MCF 10A (cell line): ENCODE results near the gene OBI1. TPM values are rescaled to one million over a fixed set of nuclear protein-coding genes. Genes with fewer than 3 reads are reported as not detected.

ENCODE experiments used
- Bru-seq: library from RNA; stranded (reverse); fragments of 400-500 nt; gene quantifications from one replicate; lab custom pipeline; 2021; lab: Mats Ljungman, UMichigan
- BruChase-seq, 2 experiments: library from RNA; stranded (reverse); fragments of 400-500 nt; gene quantifications; one replicate each; lab custom pipeline; 2021; lab: Mats Ljungman, UMichigan
- BruUV-seq: library from RNA; stranded (reverse); fragments of 400-500 nt; replicated peaks from 2 replicates; lab custom pipeline; 2021; lab: Mats Ljungman, UMichigan
- CTCF ChIA-PET: fragments of 300-600 bp; sonication (Branson Sonifier 250); formaldehyde crosslinking; extraction: SDS; loops from one replicate; lab custom pipeline; 2021; ENCODE audit warnings: antibody characterized with exemption, inconsistent platforms; lab: Yijun Ruan, JAX
- POLR2A ChIA-PET: fragments of 300-600, 350-650 bp; sonication (Branson Sonifier 250); formaldehyde crosslinking; extraction: SDS; loops from one replicate; lab custom pipeline; 2020; ENCODE audit warnings: antibody characterized with exemption, inconsistent platforms; lab: Yijun Ruan, JAX
- DNase-seq: peaks from one replicate; pipeline ENCODE4 v3.0.0-alpha.2; 2018; ENCODE audit not compliant: unreplicated experiment
- H3K27ac Mint-ChIP-seq: one replicate; pipeline ENCODE4 v1.8.0; 2022; ENCODE audit warnings: mild to moderate bottlenecking, low read depth, mixed read lengths; ENCODE audit not compliant: unreplicated experiment
- H3K27me3 Mint-ChIP-seq: one replicate; pipeline ENCODE4 v1.8.0; 2022; ENCODE audit warnings: mixed read lengths; ENCODE audit not compliant: insufficient read depth, unreplicated experiment
- H3K36me3 Mint-ChIP-seq: one replicate; pipeline ENCODE4 v1.8.0; 2022; ENCODE audit warnings: mild to moderate bottlenecking, moderate library complexity, mixed read lengths; ENCODE audit not compliant: insufficient read depth, unreplicated experiment
- H3K4me1 Mint-ChIP-seq: one replicate; pipeline ENCODE4 v1.8.0; 2022; ENCODE audit warnings: mixed read lengths; ENCODE audit not compliant: insufficient read depth, unreplicated experiment
- H3K4me3 Mint-ChIP-seq: one replicate; pipeline ENCODE4 v1.8.0; 2022; ENCODE audit warnings: mild to moderate bottlenecking, moderate library complexity, mixed read lengths; ENCODE audit not compliant: unreplicated experiment
- H3K9me3 Mint-ChIP-seq: one replicate; pipeline ENCODE4 v1.8.0; 2022; ENCODE audit warnings: mixed read lengths; ENCODE audit not compliant: unreplicated experiment
- CTCF ChIP-seq: fragments of 200-600 bp; IDR thresholded peaks from one replicate; pipeline ENCODE4 v1.8.0; 2022; ENCODE audit warnings: antibody characterized with exemption, mild to moderate bottlenecking; ENCODE audit not compliant: unreplicated experiment
- intact Hi-C: fragments of 100-400 bp; cut with micrococcal nuclease; formaldehyde crosslinking; loops from 2 replicates; pipeline ENCODE4 v1.14.1; 2022
- long read RNA-seq: library from polyadenylated mRNA; stranded (forward); transcript quantifications from one replicate; pipeline ENCODE4 v2.0.0, GENCODE V29; 2022
- total RNA-seq: library from RNA; stranded (reverse); gene quantifications from 2 replicates; pipeline ENCODE4 v1.2.3, GENCODE V29; 2022

Gene OBI1
- total RNA-seq (8.6 and 9.3 TPM in 2 replicates), Bru-seq, nascent RNA (percentile 81 among the genes with signal in this experiment), BruChase-seq, experiment 1, labeled RNA remaining after a 6-hour chase (percentile 65 among the genes with signal in this experiment), BruChase-seq, experiment 2, labeled RNA remaining after a 2-hour chase (percentile 83 among the genes with signal in this experiment)
- long read RNA-seq, transcript RNF219-201 (6 exons, 3,529 nt), result major isoform, 45 of 51 reads
- long read RNA-seq, partial matches to known transcripts, result 2 of 51 reads
- long read RNA-seq, other reads (novel, unspliced or antisense), result 4 of 51 reads

GRCh38 chr13:78658630-78659449, at the start of gene OBI1:
TSS of gene OBI1 (minus strand) at chr13:78659155. CDS start at chr13:78659120, 35 bp downstream.
- H3K4me1 Mint-ChIP-seq, result peaks cover 19% of the 10 kb centered on the region
- H3K27me3 Mint-ChIP-seq, result no peaks in the 10 kb centered on the region
- intact Hi-C loops, result no loop called here
- peak within 1 kb of the TSS; percentile 96 for H3K4me3 Mint-ChIP-seq
- no TSS peak for BruUV-seq
- peak; percentile 86 for DNase-seq
- CTCF ChIA-PET, result interaction anchor here (2.0 kb wide), 1 partner anchor 320 kb away, joined by 4 read pairs; no protein-coding TSS in a partner anchor
- no peak for TF ChIP-seq CTCF
- H3K36me3 Mint-ChIP-seq, result peaks cover 5% of the 10 kb centered on the region
- no peaks in the 10 kb centered on the region for H3K9me3 Mint-ChIP-seq
- POLR2A ChIA-PET, result interaction anchor here (0.6 to 2.0 kb wide), 5 partner anchors 20 to 1631 kb away, joined by 3 to 6 read pairs (median 4); no protein-coding TSS in a partner anchor
- peak within 1 kb of the TSS; percentile 92 for H3K27ac Mint-ChIP-seq

GRCh38 chr13:78701383-78701782, 42.4 kb upstream of the OBI1 start:
- DNase-seq, result no peak
- ChIA-PET POLR2A (no interaction called here), CTCF (interaction anchor here (0.7 kb wide), 1 partner anchor 545 kb away, joined by 3 read pairs; no protein-coding TSS in a partner anchor)
- intact Hi-C loops, result no loop called here
- no peak overlapping the region for H3K4me3 Mint-ChIP-seq
- no peaks in the 10 kb centered on the region for H3K36me3 Mint-ChIP-seq
- no peak overlapping the region for H3K27ac Mint-ChIP-seq
- no TSS peak for BruUV-seq
- H3K9me3 Mint-ChIP-seq, result no peaks in the 10 kb centered on the region
- H3K4me1 Mint-ChIP-seq, result peaks cover 8% of the 10 kb centered on the region
- H3K27me3 Mint-ChIP-seq, result peaks cover 27% of the 10 kb centered on the region
- TF ChIP-seq CTCF, result no peak

- ChIA-PET POLR2A (interaction anchor here (1.0 kb wide), 1 partner anchor 41 kb away, joined by 3 read pairs; the partner anchor contains the start of gene OBI1), CTCF (interaction anchor here (0.7 kb wide), 1 partner anchor 1373 kb away, joined by 3 read pairs; the partner anchor contains the start of gene MYCBP2)
- no TSS peak for BruUV-seq
- intact Hi-C loops, result no loop called here
- Mint-ChIP-seq H3K27me3 (peaks cover 30% of the 10 kb centered on the region), H3K36me3 (no peaks in the 10 kb centered on the region), H3K4me3 (no peak overlapping the region), H3K9me3 (no peaks in the 10 kb centered on the region), H3K4me1 (peaks cover 8% of the 10 kb centered on the region), H3K27ac (no peak overlapping the region)
- DNase-seq, result peak; percentile 11
- TF ChIP-seq CTCF, result no peak
Observed at GRCh38 chr13:78700121-78700910, 41.4 kb upstream of the OBI1 start.
